Uterus (tissue), 4 donors: ENCODE measurements around the gene SMIM10L1. TPM values are rescaled to one million over a fixed set of nuclear protein-coding genes. Genes with fewer than 3 reads are reported as not detected.

Source experiments
- DNase-seq, 2 donors: peaks; one replicate each; pipeline ENCODE4 v3.0.0-alpha.2; 2019 to 2020
- H3K27ac ChIP-seq, 2 donors: fragments of 200-600 bp; sonication (generic); 1 replicate in 1 of 2; 2 replicates in 1 of 2; pipeline ENCODE4 v1.5.1; 2016 to 2018
- H3K27me3 ChIP-seq, 2 donors: fragments of 200-600 bp; sonication (generic); one replicate each; pipeline ENCODE4 v1.5.1; 2018 to 2019; ENCODE audit warnings: control low read depth in 1 of 2
- H3K36me3 ChIP-seq, 2 donors: fragments of 200-600 bp; sonication (generic); one replicate each; pipeline ENCODE4 v1.5.1; 2019; ENCODE audit warnings: control low read depth in 1 of 2
- H3K4me1 ChIP-seq, 2 donors: fragments of 200-600 bp; sonication (generic); one replicate each; pipeline ENCODE4 v1.5.1; 2018 to 2019; ENCODE audit warnings: control low read depth in 1 of 2
- H3K4me3 ChIP-seq, 2 donors: fragments of 200-600 bp; sonication (generic); 1 replicate in 1 of 2; 2 replicates in 1 of 2; pipeline ENCODE4 v1.5.1; 2018 to 2019; ENCODE audit warnings: mild to moderate bottlenecking in 1 of 2
- H3K9me3 ChIP-seq, 2 donors: fragments of 200-600 bp; sonication (generic); one replicate each; pipeline ENCODE4 v1.5.1; 2019; ENCODE audit warnings: control low read depth in 1 of 2
- CTCF ChIP-seq, 4 experiments: fragments of 200-600 bp in 2 of 4; fragments of 450-650 bp in 2 of 4; sonication (generic) in 2 of 4; IDR thresholded peaks; one replicate each; pipeline ENCODE4 v1.5.1; 2016 to 2019; ENCODE audit warnings: antibody characterized with exemption in 4 of 4, mild to moderate bottlenecking in 2 of 4, moderate library complexity in 1 of 4
- POLR2A ChIP-seq, 2 donors: fragments of 450-650 bp; IDR thresholded peaks; one replicate each; pipeline ENCODE4 v1.6.1; 2016; ENCODE audit warnings: antibody characterized with exemption in 2 of 2, mild to moderate bottlenecking in 1 of 2, moderate library complexity in 1 of 2
- intact Hi-C: fragments of 100-400 bp; cut with DNase I; formaldehyde crosslinking; loops from one replicate; pipeline ENCODE4 v1.15.1; 2023; ENCODE audit warnings: low total_unique reads
- total RNA-seq, 4 donors: library from RNA; depleted of rRNA in 3 of 4; stranded (reverse); fragments of >200 nt in 3 of 4; gene quantifications; one replicate each; pipeline versions ENCODE4 v1.1.0 to v1.2.4, GENCODE V29; 2014 to 2023
- donor health status: DM: yes; HTN: yes; CAD: no.

The SMIM10L1 gene
- total RNA-seq, 4 donors from 2014 or later, result 3.6 to 7.5 (median 7.1) TPM

- H3K4me1 ChIP-seq, result no peaks in the 10 kb centered on the region
- H3K27ac ChIP-seq, result no peak overlapping the region
- no peak for TF ChIP-seq POLR2A (IDR thresholded peaks at IDR 0.05)
- intact Hi-C loops, result no loop called here
- no peaks in the 10 kb centered on the region for H3K9me3 ChIP-seq
- no peak for DNase-seq
- H3K4me3 ChIP-seq, result no peak overlapping the region
- H3K36me3 ChIP-seq, result no peaks in the 10 kb centered on the region
- H3K27me3 ChIP-seq, result no peaks in the 10 kb centered on the region
Measured at GRCh38 chr12:11204173-11204572, 33.2 kb downstream of the SMIM10L1 start.

GRCh38 chr12:11209113-11209512 is 38.1 kb downstream of the SMIM10L1 start:
- no peaks in the 10 kb centered on the region for H3K36me3 ChIP-seq
- H3K27me3 ChIP-seq, result no peaks in the 10 kb centered on the region
- intact Hi-C loops, result no loop called here
- H3K27ac ChIP-seq, result no peak overlapping the region
- H3K9me3 ChIP-seq, result no peaks in the 10 kb centered on the region
- H3K4me3 ChIP-seq, result no peak overlapping the region
- TF ChIP-seq CTCF (IDR thresholded peaks at IDR 0.05) (no peak), POLR2A (IDR thresholded peaks at IDR 0.05) (no peak)
- no peaks in the 10 kb centered on the region for H3K4me1 ChIP-seq
- no peak for DNase-seq

Other genes starting within 250 kb of the SMIM10L1 start
- not detected for gene PRH2, start 242.0 kb upstream of the SMIM10L1 start, total RNA-seq
- 10 to 100 TPM in 1 of 4 donors, 1 to 10 TPM in 2, under 1 TPM in 1; 0.26 to 21.1 (median 9.1) TPM for gene TAS2R14, start 231.9 kb upstream of the SMIM10L1 start, total RNA-seq
- 10 to 100 TPM in 1 of 4 donors, 1 to 10 TPM in 2, not detected in 1; 1.2 to 20.0 (median 5.8) TPM for gene TAS2R50, start 184.3 kb upstream of the SMIM10L1 start, total RNA-seq
- 10 to 100 TPM in 1 of 4 donors, 1 to 10 TPM in 2, under 1 TPM in 1; 0.77 to 24.1 (median 4.8) TPM for gene TAS2R20, start 172.9 kb upstream of the SMIM10L1 start, total RNA-seq
- gene TAS2R19, start 148.6 kb upstream of the SMIM10L1 start, total RNA-seq, result 10 to 100 TPM in 2 of 4 donors, 1 to 10 TPM in 2; 2.6 to 32.1 (median 8.2) TPM
- 10 to 100 TPM in 3 of 4 donors, under 1 TPM in 1; 0.59 to 30.8 (median 15.7) TPM for gene TAS2R31, start 139.8 kb upstream of the SMIM10L1 start, total RNA-seq
- 1 to 10 TPM in 2 of 4 donors, not detected in 2; 5.5 to 8.7 TPM for gene TAS2R46, start 108.9 kb upstream of the SMIM10L1 start, total RNA-seq
- gene TAS2R43, start 78.9 kb upstream of the SMIM10L1 start, total RNA-seq, result 10 to 100 TPM in 1 of 4 donors, 1 to 10 TPM in 1, under 1 TPM in 1, not detected in 1; 0.29 to 19.5 (median 7.7) TPM
- 10 to 100 TPM in 2 of 4 donors, 1 to 10 TPM in 1, not detected in 1; 9.4 to 34.9 (median 14.9) TPM for gene TAS2R30, start 36.5 kb upstream of the SMIM10L1 start, total RNA-seq
- not detected for gene TAS2R42, start 15.7 kb downstream of the SMIM10L1 start, total RNA-seq
- gene PRB3, start 98.5 kb downstream of the SMIM10L1 start, total RNA-seq, result not detected
- gene PRB4, start 139.2 kb downstream of the SMIM10L1 start, total RNA-seq, result not detected
- not detected for gene PRB2, start 224.4 kb downstream of the SMIM10L1 start, total RNA-seq